GM21825 (cell line): ENCODE measurements around the gene DMKN.
A peak's percentile ranks its signal among the peaks of the same experiment; 100 is the strongest.

Experiments used
- ATAC-seq: cut with Tn5 transposase; IDR thresholded peaks from one replicate; pipeline ENCODE4 v1.9.1; 2021; ENCODE audit warnings: mild to moderate bottlenecking, moderate library complexity; ENCODE audit not compliant: unreplicated experiment

DMKN gene

DNA sequence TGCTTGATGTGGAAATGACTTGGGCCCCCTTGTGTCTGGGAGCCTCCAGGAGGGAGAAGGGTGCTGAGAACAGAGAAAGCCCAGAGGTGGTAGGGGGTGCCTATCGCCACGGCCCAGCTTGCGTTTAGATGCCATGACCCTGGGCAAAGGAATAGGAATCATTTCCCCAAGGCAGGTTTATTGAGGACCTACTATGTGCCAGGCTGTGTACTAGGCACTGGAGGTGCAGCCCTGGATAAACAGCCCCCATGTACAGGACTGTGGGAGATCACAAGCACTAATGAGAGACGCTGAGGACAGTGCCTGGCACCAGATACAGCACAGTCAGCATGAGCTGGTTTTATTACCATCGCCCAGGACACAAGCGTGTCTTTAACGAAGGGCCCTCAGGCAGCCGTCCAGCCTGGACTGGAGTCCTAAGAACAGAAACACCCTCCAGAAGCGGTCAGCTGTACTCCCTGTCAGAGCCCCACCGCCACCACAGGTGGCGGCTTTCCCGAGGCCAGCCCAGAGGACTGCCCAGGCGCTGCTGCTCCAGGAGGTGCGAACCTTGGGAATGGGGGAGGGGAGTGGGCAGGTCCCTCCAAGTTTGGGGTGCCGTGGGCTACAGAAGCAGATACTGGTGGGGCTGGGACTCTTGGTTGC, 36.6 kb upstream of the DMKN start:
- ATAC-seq, result no peak

GRCh38 chr19:35549174-35549788, 35.8 kb upstream of the DMKN start:
- no peak for ATAC-seq

GRCh38 chr19:35546532-35546931, 33.1 kb upstream of the DMKN start:
- no peak for ATAC-seq

GRCh38 chr19:35545855-35546381, 32.5 kb upstream of the DMKN start:
- ATAC-seq, result peak; percentile 38

DNA sequence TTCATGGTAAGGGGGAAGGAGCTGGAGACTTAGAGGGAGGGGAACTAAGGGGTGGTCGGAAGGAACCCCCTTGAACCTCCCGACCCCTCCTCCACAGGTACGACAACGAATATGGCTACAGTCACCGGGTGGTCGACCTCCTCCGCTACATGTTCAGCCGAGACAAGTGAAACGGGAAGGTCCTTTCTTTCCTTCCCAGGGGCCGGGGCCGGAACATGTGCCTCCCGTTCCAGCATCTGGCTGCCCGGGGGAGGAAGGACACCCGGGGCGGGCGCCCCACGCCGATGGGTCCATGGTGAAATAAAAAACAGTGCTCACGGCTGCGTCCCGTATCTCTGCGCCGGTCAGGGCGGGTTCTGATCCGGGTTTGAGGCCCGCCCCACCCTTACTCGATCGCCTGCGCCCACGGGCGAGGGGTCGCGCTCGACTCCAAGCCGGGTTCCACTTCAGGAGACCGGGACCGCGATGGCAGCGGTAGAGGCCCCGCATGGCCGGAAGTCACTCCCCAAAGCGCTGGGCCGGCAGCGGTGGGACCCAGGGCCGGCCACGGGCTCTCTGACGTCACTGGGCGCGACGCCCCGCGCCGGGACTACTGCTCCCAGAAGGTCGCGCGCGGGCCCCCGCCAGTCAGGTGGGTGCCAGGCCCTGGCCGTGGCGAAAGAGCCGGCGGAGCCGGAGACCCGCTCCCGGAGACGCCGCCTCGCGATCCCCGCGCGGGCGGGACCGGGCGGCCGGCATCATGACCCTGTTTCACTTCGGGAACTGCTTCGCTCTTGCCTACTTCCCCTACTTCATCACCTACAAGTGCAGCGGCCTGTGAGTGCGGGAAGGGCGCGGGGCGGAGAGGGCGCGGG, 31.8 kb upstream of the DMKN start, which contains the start of gene TMEM147:
Gene TMEM147 (plus strand): TSS at position 626 of the 854 bp plus-strand sequence. CDS start 114 bp downstream, at position 740.
- peak; percentile 74 for ATAC-seq

DNA sequence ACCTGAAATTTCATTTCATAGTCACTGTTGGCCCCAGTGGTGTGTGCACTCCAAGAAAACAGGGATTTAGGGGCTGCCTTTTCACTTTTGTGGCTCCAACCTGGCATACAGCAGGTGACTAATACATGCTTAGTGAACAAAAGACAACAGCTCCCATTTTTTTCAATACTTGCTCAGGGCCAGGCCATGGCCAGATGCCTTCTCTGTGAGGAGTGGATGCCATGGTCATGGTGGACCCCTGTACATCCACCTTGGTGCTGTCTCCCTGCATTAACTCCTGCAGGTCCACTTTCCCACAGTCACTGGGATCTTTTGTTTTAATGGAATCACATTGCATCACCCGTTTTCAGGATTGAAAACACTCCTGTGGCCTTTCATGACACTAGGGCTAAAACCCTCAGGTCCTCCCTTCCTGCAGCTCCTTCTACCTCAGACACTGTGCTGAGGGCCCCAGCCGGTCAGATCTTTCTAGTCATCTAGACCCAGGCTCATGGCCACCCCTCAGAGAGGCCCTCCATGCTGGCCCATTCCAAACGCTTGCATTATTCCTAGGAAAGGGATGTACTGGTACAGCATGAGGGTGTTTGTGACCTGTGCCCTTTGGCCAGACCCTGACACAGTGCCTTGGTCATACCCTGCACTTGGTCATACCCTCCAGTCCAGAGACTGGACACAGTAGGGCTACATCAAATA, 30.8 kb upstream of the DMKN start:
- no peak for ATAC-seq

DNA sequence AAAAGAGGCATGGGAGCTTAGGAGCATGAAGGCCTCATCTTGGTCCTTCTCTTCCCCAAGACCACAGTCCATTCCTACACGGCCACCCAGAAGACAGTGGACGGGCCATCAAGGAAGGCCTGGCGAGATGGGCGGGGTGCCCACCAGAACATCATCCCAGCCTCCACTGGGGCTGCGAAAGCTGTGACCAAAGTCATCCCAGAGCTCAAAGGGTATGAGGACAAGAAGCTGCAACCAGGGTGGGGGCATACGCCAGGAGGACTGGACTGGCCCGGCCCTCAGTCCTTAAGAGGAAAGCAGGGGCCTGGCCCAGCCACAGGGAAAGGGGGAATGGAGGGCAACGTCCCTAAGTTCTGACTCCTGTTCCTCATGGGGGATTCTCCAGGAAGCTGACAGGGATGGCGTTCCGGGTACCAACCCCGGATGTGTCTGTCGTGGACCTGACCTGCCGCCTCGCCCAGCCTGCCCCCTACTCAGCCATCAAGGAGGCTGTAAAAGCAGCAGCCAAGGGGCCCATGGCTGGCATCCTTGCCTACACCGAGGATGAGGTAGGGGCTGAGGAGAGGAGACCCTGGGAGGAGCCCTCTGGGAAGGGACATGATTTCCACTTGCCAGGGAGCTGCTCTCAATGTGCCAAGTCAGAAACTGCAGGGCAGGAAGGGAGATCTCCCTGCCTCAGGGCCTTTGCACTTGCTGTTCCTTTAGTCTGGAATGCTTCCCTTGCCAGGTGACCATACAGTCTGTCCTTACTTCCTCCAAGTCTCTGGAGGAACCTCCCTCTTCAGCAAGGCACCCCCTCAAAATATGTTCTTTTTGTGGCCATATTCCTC, 30.0 kb upstream of the DMKN start:
- no peak for ATAC-seq

GRCh38 chr19:35542209-35542608, 28.8 kb upstream of the DMKN start:
- ATAC-seq, result no peak

- no peak for ATAC-seq
Measured at GRCh38 chr19:35540356-35540927, 27.0 kb upstream of the DMKN start.

DNA sequence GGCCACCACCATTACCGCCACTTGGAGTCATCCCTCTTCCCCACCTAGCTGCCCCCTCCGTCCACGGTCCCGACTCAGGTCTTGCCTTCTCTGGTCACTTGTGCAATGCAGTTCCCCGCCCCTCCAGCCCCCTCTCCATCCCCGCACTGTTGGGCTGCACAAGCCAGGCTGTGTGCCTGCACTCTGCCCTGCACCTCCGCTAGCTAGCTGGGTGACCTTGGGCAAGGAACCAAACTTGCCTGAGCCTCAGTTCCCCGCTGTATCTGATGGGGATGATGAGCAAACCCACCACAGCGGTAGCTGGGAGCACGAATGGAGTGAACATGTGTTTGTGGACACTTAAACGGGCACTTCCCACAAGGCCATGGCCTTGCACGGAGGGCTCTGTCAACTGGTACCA, 26.4 kb upstream of the DMKN start:
- ATAC-seq, result no peak

DNA sequence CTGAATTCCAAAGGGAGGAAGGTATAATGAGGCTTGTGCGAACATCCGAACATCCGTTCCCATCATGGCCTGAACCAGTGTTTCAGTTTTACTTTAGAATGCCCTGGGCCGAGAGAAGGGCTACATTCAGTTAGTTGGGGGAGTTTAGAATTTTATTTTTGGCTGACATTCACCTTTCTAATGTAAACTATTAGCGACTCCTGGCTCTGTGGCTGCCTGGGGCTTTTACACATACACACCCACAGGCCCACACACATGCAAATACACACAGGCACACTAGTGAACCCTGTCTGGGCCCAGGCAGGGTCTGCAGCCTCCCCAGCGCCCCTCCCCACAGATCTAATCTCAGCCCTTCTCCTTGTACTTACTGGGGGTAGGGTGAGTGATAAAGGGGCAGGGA, 25.9 kb upstream of the DMKN start:
- no peak for ATAC-seq

DNA sequence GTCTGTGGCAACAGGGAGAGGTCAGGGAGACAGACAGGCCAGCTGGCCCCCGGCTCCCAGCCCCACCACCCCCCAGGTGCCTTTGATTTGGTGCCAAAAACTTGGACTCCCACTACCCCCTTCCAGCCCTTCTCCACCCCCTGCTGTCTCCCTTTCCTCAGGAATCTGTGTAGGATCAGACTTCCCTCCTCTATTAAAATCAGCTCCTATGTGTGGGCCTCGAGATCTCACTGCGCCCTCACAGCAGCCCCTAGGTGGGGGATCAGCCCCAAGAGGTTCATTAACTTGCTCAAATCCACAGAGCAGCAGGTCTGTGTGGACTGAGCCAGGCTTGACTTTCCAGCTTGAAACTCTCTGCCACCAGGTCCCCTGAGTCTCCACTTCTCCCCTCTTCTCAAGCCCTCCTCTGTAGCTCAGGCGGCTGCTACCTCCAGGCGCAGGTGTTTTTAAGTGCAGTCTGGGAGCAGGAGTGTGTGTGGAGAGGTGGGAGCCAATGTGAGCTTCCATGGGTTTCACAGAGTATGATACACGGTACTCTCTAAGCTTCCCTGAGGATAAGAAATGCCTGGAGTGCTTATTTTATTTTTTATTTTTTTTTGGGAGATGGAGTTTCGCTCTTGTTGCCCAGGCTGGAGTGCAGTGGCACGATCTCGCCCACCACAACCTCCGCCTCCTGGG, 21.5 kb upstream of the DMKN start:
- no peak for ATAC-seq

DNA sequence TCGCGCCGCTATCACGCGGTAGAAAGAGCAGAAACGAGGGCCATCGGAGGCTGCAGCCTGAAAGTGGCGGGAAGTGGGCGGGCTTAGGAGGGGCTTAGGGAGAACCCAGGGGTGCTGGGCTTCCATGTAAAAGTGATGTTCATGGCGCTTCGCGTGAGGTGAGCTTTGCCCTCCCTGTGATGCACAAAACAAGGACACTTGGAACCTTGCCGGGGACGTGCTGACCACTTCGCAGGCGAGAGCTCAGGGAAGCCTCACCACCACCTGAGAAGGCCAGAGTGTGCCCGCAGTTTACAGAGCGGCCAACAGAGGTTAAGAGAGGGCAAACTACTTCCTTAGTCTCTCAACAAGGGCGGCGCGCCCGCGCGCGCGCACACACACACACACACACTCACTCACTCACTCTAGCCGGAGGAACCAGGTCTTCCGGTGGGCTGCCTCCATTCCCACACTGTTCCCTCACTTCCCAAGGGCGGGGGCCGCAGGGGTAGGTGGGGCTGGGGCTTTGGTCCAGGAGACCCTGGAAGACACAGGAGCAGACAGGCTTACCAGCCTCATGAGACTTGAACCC, 20.5 kb upstream of the DMKN start:
- no peak for ATAC-seq

GRCh38 chr19:35533201-35533821, 19.9 kb upstream of the DMKN start, which contains the start of gene GAPDHS:
Gene GAPDHS (plus strand): TSS chr19:35533456. CDS start chr19:35533528, 72 bp downstream.
- ATAC-seq, result no peak

DNA sequence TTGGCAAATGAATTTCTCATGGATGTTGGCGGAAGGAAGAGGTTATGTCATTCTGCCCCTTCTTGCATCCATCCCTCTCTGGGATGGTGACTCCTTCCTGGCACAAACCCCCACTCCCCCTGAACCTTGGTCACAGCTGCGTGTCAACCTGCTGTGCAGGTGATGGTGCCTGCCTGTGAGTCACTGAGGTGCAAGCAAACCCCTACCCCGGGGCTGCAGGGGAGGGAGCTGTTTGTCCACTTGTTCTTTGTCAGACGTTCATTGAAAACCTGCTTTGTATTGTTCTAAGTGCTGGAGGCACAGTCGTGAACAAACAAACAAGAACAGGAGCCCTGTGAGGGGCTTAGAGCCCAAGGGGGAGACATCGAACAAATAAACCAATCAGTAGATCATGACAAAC, 17.8 kb upstream of the DMKN start:
- ATAC-seq, result no peak

DNA sequence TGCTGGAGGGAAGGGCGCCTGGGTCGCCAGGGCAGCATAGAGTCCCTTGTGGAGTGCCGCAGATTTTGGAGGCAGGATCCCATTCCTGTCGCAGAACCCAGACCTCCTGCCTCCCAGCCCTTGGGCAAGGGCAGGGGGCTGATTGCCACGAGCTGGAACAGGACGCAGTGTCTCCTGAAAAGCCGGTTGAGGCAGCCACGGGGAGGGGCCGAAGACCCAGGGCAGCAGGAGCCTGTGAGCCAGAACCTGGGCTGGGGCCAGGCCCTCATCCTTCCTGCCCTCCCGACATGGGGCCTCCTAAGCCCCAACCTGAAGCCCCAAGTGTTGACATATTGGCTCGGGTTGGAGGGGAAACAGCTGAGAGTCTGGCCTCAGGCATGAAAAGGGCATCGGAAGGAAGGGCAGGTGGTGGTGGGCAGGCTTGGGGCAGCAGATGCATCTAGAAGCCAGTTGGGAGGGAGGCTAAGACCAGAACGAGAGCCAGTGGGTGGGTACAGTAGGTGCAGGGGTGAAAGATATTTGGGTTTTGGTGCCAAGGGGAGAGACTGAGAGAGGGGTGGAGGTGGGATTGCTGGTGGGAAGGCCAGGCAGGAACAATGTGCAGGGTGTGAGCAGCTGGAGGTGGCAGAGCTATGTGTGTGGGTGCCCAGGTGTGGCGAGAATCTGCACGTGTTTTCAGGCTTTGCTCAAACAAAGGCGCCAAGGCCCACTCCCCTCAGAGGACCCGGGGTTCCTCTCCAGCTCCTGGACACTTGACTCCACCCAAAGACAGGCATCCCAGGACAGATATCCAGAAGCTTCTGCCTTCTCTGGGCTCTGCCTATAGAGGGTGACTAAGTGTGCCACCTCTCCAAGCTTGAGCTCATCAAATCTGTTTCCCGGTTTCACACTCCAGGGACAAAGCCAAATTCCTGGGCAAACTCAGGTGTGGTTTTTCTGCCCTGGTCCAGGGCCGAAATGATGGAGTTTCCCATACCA, 16.1 kb upstream of the DMKN start:
- no peak for ATAC-seq
